Hepatocyte (in vitro differentiated cells): ENCODE measurements around the gene ANAPC16. TPM values are rescaled to one million over a fixed set of nuclear protein-coding genes. Genes with fewer than 3 reads are reported as not detected.

Experiments used
- DNase-seq: peaks from one replicate; pipeline ENCODE4 v3.0.0-alpha.2; 2016; ENCODE audit warnings: low spot score
- H2AFZ ChIP-seq: fragments of 200-600 bp; sonication (generic); 2 replicates; pipeline ENCODE4 v1.6.0; 2016; ENCODE audit warnings: antibody characterized with exemption, mild to moderate bottlenecking
- H3K27ac ChIP-seq: fragments of 200-600 bp; sonication (generic); 2 replicates; pipeline ENCODE4 v1.5.1; 2016; ENCODE audit warnings: mild to moderate bottlenecking
- H3K27me3 ChIP-seq: fragments of 200-600 bp; sonication (generic); 2 replicates; pipeline ENCODE4 v1.6.1; 2016
- H3K36me3 ChIP-seq: fragments of 200-600 bp; sonication (generic); replicated peaks from 2 replicates; pipeline ENCODE4 v1.5.1; 2016; ENCODE audit warnings: low read depth; ENCODE audit not compliant: insufficient read depth
- H3K4me1 ChIP-seq: fragments of 200-600 bp; sonication (generic); 2 replicates; pipeline ENCODE4 v1.5.1; 2016; ENCODE audit warnings: mild to moderate bottlenecking, moderate library complexity; ENCODE audit not compliant: insufficient read depth
- H3K4me2 ChIP-seq: fragments of 200-600 bp; sonication (generic); 2 replicates; pipeline ENCODE4 v1.6.0; 2016
- H3K4me3 ChIP-seq: fragments of 200-600 bp; sonication (generic); 2 replicates; pipeline ENCODE4 v1.5.1; 2016; ENCODE audit warnings: mild to moderate bottlenecking
- H3K79me2 ChIP-seq: fragments of 200-600 bp; sonication (generic); 2 replicates; pipeline ENCODE4 v1.6.0; 2017; ENCODE audit warnings: mild to moderate bottlenecking
- H3K9me2 ChIP-seq: fragments of 200-600 bp; sonication (generic); replicated peaks from 2 replicates; pipeline ENCODE4 v1.6.0; 2017; ENCODE audit warnings: mild to moderate bottlenecking; ENCODE audit not compliant: insufficient read depth
- H3K9me3 ChIP-seq: fragments of 200-600 bp; sonication (generic); 2 replicates; pipeline ENCODE4 v1.5.1; 2016; ENCODE audit warnings: low read depth, mild to moderate bottlenecking
- H4K20me1 ChIP-seq: fragments of 200-600 bp; sonication (generic); 2 replicates; pipeline ENCODE4 v1.6.0; 2016; ENCODE audit warnings: mild to moderate bottlenecking; ENCODE audit not compliant: insufficient read depth, poor library complexity, severe bottlenecking
- CTCF ChIP-seq: fragments of 200-600 bp; sonication (generic); IDR thresholded peaks from 2 replicates; pipeline ENCODE4 v1.5.1; 2016; ENCODE audit warnings: antibody characterized with exemption, mild to moderate bottlenecking; ENCODE audit not compliant: poor library complexity
- EZH2 ChIP-seq: fragments of 200-600 bp; sonication (generic); IDR thresholded peaks from 2 replicates; pipeline ENCODE4 v1.6.1; 2016; ENCODE audit warnings: antibody characterized with exemption, mild to moderate bottlenecking, borderline replicate concordance
- EZH2phosphoT487 ChIP-seq: fragments of 200-600 bp; sonication (generic); IDR thresholded peaks from one replicate; pipeline ENCODE4 v1.6.1; 2018; ENCODE audit warnings: antibody characterized with exemption, mild to moderate bottlenecking, low read depth, moderate library complexity; ENCODE audit not compliant: unreplicated experiment, severe bottlenecking
- WGBS: methylation state at CpG from one replicate; pipeline ENCODE4 v1.1.6; 2016; ENCODE audit warnings: low lambda C conversion rate; ENCODE audit errors: missing lambda C conversion rate; 5-methylcytosine and 5-hydroxymethylcytosine counted together
- polyA plus RNA-seq: library from polyadenylated mRNA; unstranded; fragments of >200 nt; fragmentation: Nextera tagmentation; extraction: Ambion mirVana; gene quantifications from 2 replicates; pipeline ENCODE4 v1.2.1, GENCODE V29; 2016
- total RNA-seq: library from RNA; depleted of rRNA; stranded (reverse); fragments of >200 nt; gene quantifications from 2 replicates; pipeline ENCODE4 v1.2.3, GENCODE V29; 2014

The ANAPC16 gene
- total and polyA plus RNA-seq, 2 experiments from 2014 or later, result 109 to 118 TPM

- Histone ChIP-seq H3K4me2 (no peak overlapping the region), H3K9me3 (no peaks in the 10 kb centered on the region), H4K20me1 (no peaks in the 10 kb centered on the region), H3K27ac (peak overlapping the region; percentile 86), H3K4me1 (peaks cover 26% of the 10 kb centered on the region), H3K4me3 (no peak overlapping the region), H3K79me2 (no peaks in the 10 kb centered on the region), H3K36me3 (no peaks in the 10 kb centered on the region), H3K9me2 (no peaks in the 10 kb centered on the region), H2AFZ (no peak overlapping the region), H3K27me3 (no peaks in the 10 kb centered on the region)
- no peak for TF ChIP-seq EZH2phosphoT487
- no peak for TF ChIP-seq EZH2
- no peak for TF ChIP-seq CTCF
- WGBS, result 92% methylated on average over 8 of the region's 8 CpGs
- no peak for DNase-seq
Observed at GRCh38 chr10:72241691-72242252, 26.0 kb downstream of the ANAPC16 start.

GRCh38 chr10:72242675-72243074, 26.9 kb downstream of the ANAPC16 start:
- no peaks in the 10 kb centered on the region for H3K27me3 ChIP-seq
- no peak overlapping the region for H3K4me3 ChIP-seq
- peak overlapping the region; percentile 6 for H3K4me2 ChIP-seq
- H3K36me3 ChIP-seq, result no peaks in the 10 kb centered on the region
- H3K9me3 ChIP-seq, result no peaks in the 10 kb centered on the region
- no peaks in the 10 kb centered on the region for H4K20me1 ChIP-seq
- H3K79me2 ChIP-seq, result no peaks in the 10 kb centered on the region
- 66% methylated on average over 3 of the region's 4 CpGs for WGBS
- TF ChIP-seq CTCF (no peak), EZH2 (no peak), EZH2phosphoT487 (no peak)
- peak overlapping the region; percentile 86 for H3K27ac ChIP-seq
- peaks cover 32% of the 10 kb centered on the region for H3K4me1 ChIP-seq
- DNase-seq, result peak; percentile 49
- no peak overlapping the region for H2AFZ ChIP-seq
- no peaks in the 10 kb centered on the region for H3K9me2 ChIP-seq

- WGBS, result 54% methylated on average over 11 of the region's 11 CpGs
- Histone ChIP-seq H3K79me2 (no peaks in the 10 kb centered on the region), H4K20me1 (no peaks in the 10 kb centered on the region), H3K4me1 (peaks cover 45% of the 10 kb centered on the region), H3K27me3 (no peaks in the 10 kb centered on the region), H3K36me3 (no peaks in the 10 kb centered on the region), H2AFZ (no peak overlapping the region), H3K27ac (peak overlapping the region; percentile 86), H3K9me2 (no peaks in the 10 kb centered on the region), H3K4me2 (peak overlapping the region; percentile 12), H3K9me3 (no peaks in the 10 kb centered on the region), H3K4me3 (no peak overlapping the region)
- DNase-seq, result peak; percentile 84
- TF ChIP-seq EZH2phosphoT487 (no peak), EZH2 (no peak), CTCF (peak; percentile 49)
Observed at GRCh38 chr10:72243822-72244437, 28.1 kb downstream of the ANAPC16 start.
